ENCODE results near the gene SEMA3G.

GRCh38 chr3:52402706-52403270 is 42.1 kb downstream of the SEMA3G start:
- TF ChIP-seq CTCF (IDR thresholded peaks at IDR 0.05; ENCODE audit: insufficient read depth, low read length) (no peak), POLR2AphosphoS5 (IDR thresholded peaks at IDR 0.05; ENCODE audit: low read depth) (no peak; the same call in 1 of the 2 replicates)

Data from HL-60 (cell line).